Endothelial cell of umbilical vein (primary cell): Measurements from ENCODE around the gene SVIP. TPM values are rescaled to one million over a fixed set of nuclear protein-coding genes. Genes with fewer than 3 reads are reported as not detected.

Source experiments
- BruUV-seq: library from RNA; stranded (reverse); fragments of 400-500 nt; replicated peaks from 2 replicates; lab custom pipeline; 2021; lab: Mats Ljungman, UMichigan
- CTCF ChIA-PET: fragments of 300-600, 350-600 bp; sonication (Branson Sonifier 250); formaldehyde crosslinking; loops from one replicate; lab custom pipeline; 2021; ENCODE audit warnings: antibody characterized with exemption, inconsistent platforms; lab: Charles Lee
- POLR2A ChIA-PET: fragments of 300-600, 350-600 bp; sonication (Branson Sonifier 250); formaldehyde crosslinking; loops from one replicate; lab custom pipeline; 2021; ENCODE audit warnings: antibody characterized with exemption, inconsistent platforms; lab: Charles Lee
- DNase-seq: peaks from one replicate; pipeline ENCODE4 v3.0.0-alpha.2; 2011; ENCODE audit warnings: low read depth, low spot score
- FAIRE-seq: peaks from 2 replicates; lab custom pipeline; 2011; peaks lifted over from hg19 to GRCh38; lab: Jason Lieb, UNC
- H2AFZ ChIP-seq: 2 replicates; pipeline ENCODE4 v1.6.0; 2012; ENCODE audit warnings: low read depth, low read length, control low read depth, inconsistent platforms
- H3K27ac ChIP-seq: 2 replicates; pipeline ENCODE4 v1.5.1; 2011; ENCODE audit warnings: low read depth, mild to moderate bottlenecking, control low read depth, low read length, moderate library complexity; ENCODE audit not compliant: insufficient read depth
- H3K27me3 ChIP-seq, 2 experiments: 2 replicates each; pipeline versions ENCODE4 v1.6.0 to v1.6.1; 2011; ENCODE audit warnings: low read length in 2 of 2, mixed read lengths in 1 of 2; ENCODE audit not compliant: control insufficient read depth in 2 of 2, insufficient read depth in 2 of 2
- H3K36me3 ChIP-seq, 2 experiments: 2 replicates in 1 of 2; 3 replicates in 1 of 2; pipeline ENCODE4 v1.5.1; 2011; ENCODE audit warnings: low read length in 2 of 2, mild to moderate bottlenecking in 1 of 2, moderate library complexity in 1 of 2; ENCODE audit not compliant: control insufficient read depth in 2 of 2, insufficient read depth in 2 of 2; ENCODE audit errors: extremely low read depth in 1 of 2
- H3K4me1 ChIP-seq: 3 replicates; pipeline ENCODE4 v1.5.1; 2011; ENCODE audit warnings: mild to moderate bottlenecking, low read length; ENCODE audit not compliant: control insufficient read depth, insufficient read depth; ENCODE audit errors: extremely low read depth
- H3K4me2 ChIP-seq: 2 replicates; pipeline ENCODE4 v1.6.1; 2011; ENCODE audit warnings: low read length, control low read depth, mixed read lengths; ENCODE audit not compliant: insufficient read depth
- H3K4me3 ChIP-seq, 3 experiments: fragments of 200-600 bp in 1 of 3; sonication (generic), shearing (Covaris generic) in 1 of 3; replicated peaks in 1 of 3; 2 replicates each; pipeline ENCODE4 v1.5.1; 2011 to 2016; ENCODE audit warnings: control low read depth in 3 of 3, low read length in 3 of 3, mild to moderate bottlenecking in 2 of 3, inconsistent platforms in 1 of 3, low read depth in 1 of 3, moderate library complexity in 1 of 3; ENCODE audit not compliant: insufficient read depth in 1 of 3
- H3K79me2 ChIP-seq: 2 replicates; pipeline ENCODE4 v1.6.0; 2012; ENCODE audit warnings: low read length, inconsistent platforms; ENCODE audit not compliant: control insufficient read depth, insufficient read depth
- H3K9ac ChIP-seq: replicated peaks from 2 replicates; pipeline ENCODE3; 2011; ENCODE audit warnings: low read length, control low read depth; ENCODE audit not compliant: insufficient read depth; ENCODE audit errors: extremely low read depth
- H3K9me1 ChIP-seq: replicated peaks from 3 replicates; pipeline ENCODE4 v1.6.0; 2011; ENCODE audit warnings: mild to moderate bottlenecking, low read length; ENCODE audit not compliant: control insufficient read depth, insufficient read depth; ENCODE audit errors: extremely low read depth
- H3K9me3 ChIP-seq: replicated peaks from 2 replicates; pipeline ENCODE4 v1.5.1; 2012; ENCODE audit warnings: low read length, inconsistent platforms; ENCODE audit not compliant: control insufficient read depth, insufficient read depth
- H4K20me1 ChIP-seq: replicated peaks from 2 replicates; pipeline ENCODE3; 2011; ENCODE audit warnings: mild to moderate bottlenecking, low read length; ENCODE audit not compliant: control insufficient read depth, insufficient read depth; ENCODE audit errors: extremely low read depth
- EZH2 ChIP-seq: IDR thresholded peaks from 2 replicates; pipeline ENCODE4 v1.6.1; 2012; ENCODE audit warnings: borderline replicate concordance, low read depth, mild to moderate bottlenecking, moderate library complexity, low read length, inconsistent platforms; ENCODE audit not compliant: severe bottlenecking
- FOS ChIP-seq: IDR thresholded peaks from 2 replicates; pipeline ENCODE4 v1.6.1; 2011; ENCODE audit warnings: mild to moderate bottlenecking, low read length, moderate library complexity, borderline replicate concordance; ENCODE audit not compliant: insufficient read depth
- JUN ChIP-seq: IDR thresholded peaks from 2 replicates; pipeline ENCODE4 v1.6.1; 2011; ENCODE audit warnings: borderline replicate concordance, low read depth; ENCODE audit not compliant: insufficient read length, insufficient read depth
- MYC ChIP-seq: IDR thresholded peaks from one replicate; pipeline ENCODE4 v1.6.1; 2011; ENCODE audit warnings: mild to moderate bottlenecking, low read depth, low read length
- POLR2A ChIP-seq: IDR thresholded peaks from 2 replicates; pipeline ENCODE4 v1.6.1; 2012; ENCODE audit warnings: low read depth, mild to moderate bottlenecking, control low read depth, low read length
- POLR2AphosphoS5 ChIP-seq: IDR thresholded peaks from 2 replicates; pipeline ENCODE4 v1.6.1; 2012; ENCODE audit warnings: low read depth, mild to moderate bottlenecking, control low read depth, low read length, moderate library complexity; ENCODE audit not compliant: insufficient read depth
- dilution Hi-C: fragments of 300-500 bp; cut with MboI; formaldehyde crosslinking; loops from one replicate; pipeline ENCODE4 v1.15.0; 2019; ENCODE audit warnings: low sequenced_read_pairs; ENCODE audit not compliant: extremely low pct_ligation_motif_present
- intact Hi-C: fragments of 100-400 bp; cut with micrococcal nuclease; formaldehyde crosslinking; loops from one replicate; pipeline ENCODE4 v1.10.0; 2022
- polyA plus RNA-seq, 4 experiments: library from polyadenylated mRNA; depleted of rRNA in 3 of 4; stranded (reverse) in 3 of 4; unstranded in 1 of 4; fragments of >200 nt; gene quantifications; 2 replicates each; pipeline versions ENCODE4 v1.2.1 to v1.2.3, GENCODE V29; 2011 to 2012; ENCODE audit warnings: missing spikeins in 1 of 4
- total RNA-seq: library from RNA; stranded (reverse); gene quantifications from 2 replicates; pipeline ENCODE4 v1.2.3, GENCODE V29; 2021
- TF ChIP-seq, protein P1 (sequence below): IDR thresholded peaks from 2 replicates; pipeline ENCODE4 v1.6.1; 2011; ENCODE audit not compliant: insufficient read depth, insufficient read length

Gene SVIP
- total and polyA plus RNA-seq, 2 donors (not counting 3 experiments of a cell fraction or from before 2014, with no cell fraction given) = 4.6 to 69.5 TPM

- peaks cover 0 to 9% of the 10 kb centered on the region in 2 experiments for H3K27me3 ChIP-seq
- H3K79me2 ChIP-seq = no peaks in the 10 kb centered on the region
- dilution Hi-C loops (no loop called here), intact Hi-C loops (no loop called here)
- no TSS peak for BruUV-seq
- no peak overlapping the region for H3K4me3 ChIP-seq
- H2AFZ ChIP-seq = no peak overlapping the region
- no peaks in the 10 kb centered on the region for H3K36me3 ChIP-seq
- H3K4me1 ChIP-seq = no peaks in the 10 kb centered on the region
- ChIA-PET POLR2A (no interaction called here), CTCF (no interaction called here)
- no peaks in the 10 kb centered on the region for H3K9me1 ChIP-seq
- H3K4me2 ChIP-seq = no peak overlapping the region
- no peak overlapping the region for H3K9ac ChIP-seq
- no peak for TF ChIP-seq MYC
- TF ChIP-seq JUN = no peak
- TF ChIP-seq, protein P1, sequence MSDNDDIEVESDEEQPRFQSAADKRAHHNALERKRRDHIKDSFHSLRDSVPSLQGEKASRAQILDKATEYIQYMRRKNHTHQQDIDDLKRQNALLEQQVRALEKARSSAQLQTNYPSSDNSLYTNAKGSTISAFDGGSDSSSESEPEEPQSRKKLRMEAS = no peak
- no peak for TF ChIP-seq EZH2
- TF ChIP-seq FOS = no peak
- no peak for TF ChIP-seq POLR2AphosphoS5
- no peak for TF ChIP-seq POLR2A
- no peak overlapping the region for H3K27ac ChIP-seq
- no peak for DNase-seq
- H3K9me3 ChIP-seq = no peaks in the 10 kb centered on the region
- FAIRE-seq = no peak
- no peaks in the 10 kb centered on the region for H4K20me1 ChIP-seq
Measured at GRCh38 chr11:22769081-22769480, 60.5 kb downstream of the SVIP start.

Other genes with a start within 250 kb of the SVIP start
- gene FANCF, start 204.0 kb downstream of the SVIP start, total RNA-seq = 7.4 and 7.6 TPM in 2 replicates
- 2.2 and 2.6 TPM in 2 replicates for gene FANCF, start 204.0 kb downstream of the SVIP start, polyA plus RNA-seq
- gene GAS2, start 163.2 kb downstream of the SVIP start, total RNA-seq = 0.37 and 0.88 TPM in 2 replicates
- gene GAS2, start 163.2 kb downstream of the SVIP start, polyA plus RNA-seq = 0.54 and 0.94 TPM in 2 replicates
- not detected in 2 replicates for gene CCDC179, start 30.7 kb upstream of the SVIP start, total RNA-seq
- not detected in 2 replicates for gene CCDC179, start 30.7 kb upstream of the SVIP start, polyA plus RNA-seq